ENCODE results near the gene ZSCAN5B.
"Not testable (repeated sequence)": the region's sequence is repeated elsewhere in the genome, so short reads cannot be mapped to it uniquely, and the experiment has no call there.

ZSCAN5B gene, protein sequence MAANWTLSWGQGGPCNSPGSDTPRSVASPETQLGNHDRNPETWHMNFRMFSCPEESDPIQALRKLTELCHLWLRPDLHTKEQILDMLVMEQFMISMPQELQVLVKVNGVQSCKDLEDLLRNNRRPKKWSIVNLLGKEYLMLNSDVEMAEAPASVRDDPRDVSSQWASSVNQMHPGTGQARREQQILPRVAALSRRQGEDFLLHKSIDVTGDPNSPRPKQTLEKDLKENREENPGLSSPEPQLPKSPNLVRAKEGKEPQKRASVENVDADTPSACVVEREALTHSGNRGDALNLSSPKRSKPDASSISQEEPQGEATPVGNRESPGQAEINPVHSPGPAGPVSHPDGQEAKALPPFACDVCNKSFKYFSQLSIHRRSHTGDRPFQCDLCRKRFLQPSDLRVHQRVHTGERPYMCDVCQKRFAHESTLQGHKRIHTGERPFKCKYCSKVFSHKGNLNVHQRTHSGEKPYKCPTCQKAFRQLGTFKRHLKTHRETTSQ

DNA sequence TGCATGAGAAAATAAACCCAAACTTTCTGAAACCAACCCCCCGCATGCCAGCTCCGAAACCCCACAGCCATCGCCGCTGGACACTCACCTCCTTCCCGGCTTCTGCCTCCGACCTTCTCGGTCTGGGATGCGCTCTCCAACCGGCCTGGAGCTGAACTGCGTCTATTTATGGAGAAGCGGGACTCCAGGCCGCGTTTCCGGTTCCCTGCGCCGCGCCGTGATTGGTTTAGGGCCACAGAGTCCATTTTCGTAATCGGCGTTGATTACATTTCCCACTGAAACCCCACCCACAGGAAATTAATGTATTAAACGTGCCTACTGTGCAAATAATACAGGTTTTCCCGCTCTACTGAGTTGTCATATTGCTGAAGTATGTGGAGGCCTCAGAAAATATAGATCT, at the start of gene ZSCAN5B:
TSS of gene ZSCAN5B (minus strand) at position 138 of the 400 bp plus-strand sequence. CDS start 4,731 bp downstream, outside the sequence.
- DNase-seq (ENCODE audit: low read depth) = not testable (repeated sequence)

- DNase-seq (ENCODE audit: low read depth) = not testable (repeated sequence)
These were observed 48.2 kb upstream of the ZSCAN5B start for GRCh38 chr19:56245764-56246163.

- peak; percentile 9 for DNase-seq (ENCODE audit: low read depth)
These were observed 47.6 kb upstream of the ZSCAN5B start for GRCh38 chr19:56245121-56245740.

DNA sequence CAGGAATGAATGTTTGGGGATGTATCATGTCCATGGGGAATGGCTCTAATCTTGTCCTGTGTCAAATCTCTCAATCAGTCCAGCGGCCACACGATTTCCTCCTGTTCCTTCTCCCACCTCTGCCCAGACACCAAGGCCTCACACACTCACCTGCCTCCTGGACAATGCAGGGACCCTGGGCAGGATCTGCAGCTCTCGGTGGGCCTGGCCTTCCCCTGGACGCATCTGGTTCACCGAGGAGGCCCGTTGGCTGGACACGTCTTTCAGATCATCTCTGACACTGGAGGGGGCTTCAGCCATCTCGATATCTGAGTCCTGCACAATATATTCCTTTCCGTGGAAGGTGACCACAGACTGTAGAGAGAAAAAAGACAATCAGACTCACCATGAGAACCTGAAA, 25.9 kb upstream of the ZSCAN5B start:
- no peak for DNase-seq (ENCODE audit: low read depth)

DNA sequence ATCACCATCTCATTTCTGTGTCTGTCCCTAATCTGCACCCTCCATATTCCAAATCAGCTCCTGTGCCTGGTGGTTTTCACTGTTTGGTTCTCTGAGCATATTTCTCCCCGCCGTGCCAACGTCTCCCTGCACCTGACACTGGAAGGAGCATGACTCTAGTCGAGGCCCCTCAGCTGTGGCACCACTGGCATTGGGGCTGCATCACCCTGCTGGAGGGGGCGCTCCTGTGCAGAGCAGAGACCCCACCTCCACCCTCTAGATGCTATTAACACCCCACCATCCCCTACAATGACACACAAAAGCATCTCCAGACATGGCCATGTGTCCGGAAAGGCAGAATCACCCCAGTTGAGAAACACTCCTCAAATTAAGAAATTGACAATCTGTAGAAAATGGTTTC, 25.3 kb upstream of the ZSCAN5B start:
- no peak for DNase-seq (ENCODE audit: low read depth)

DNA sequence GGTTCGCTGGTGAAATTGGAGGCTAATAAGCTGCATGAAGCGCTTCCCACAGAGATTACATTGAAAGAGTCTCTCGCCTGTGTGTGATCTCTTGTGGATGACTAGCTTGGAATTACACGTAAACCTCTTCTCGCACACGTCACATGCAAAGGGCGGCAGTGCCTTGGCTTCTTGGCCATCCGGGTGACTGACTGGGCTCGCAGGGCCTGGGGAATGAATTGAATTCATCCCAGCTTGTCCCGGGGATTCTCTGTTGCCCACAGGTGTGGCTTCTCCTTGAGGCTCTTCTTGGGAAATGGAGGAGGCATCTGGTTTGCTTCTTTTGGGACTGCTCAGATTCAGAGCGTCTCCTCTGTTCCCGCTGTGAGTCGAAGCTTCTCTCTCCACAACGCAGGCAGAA, 24.3 kb upstream of the ZSCAN5B start:
- DNase-seq (ENCODE audit: low read depth) = no peak

DNA sequence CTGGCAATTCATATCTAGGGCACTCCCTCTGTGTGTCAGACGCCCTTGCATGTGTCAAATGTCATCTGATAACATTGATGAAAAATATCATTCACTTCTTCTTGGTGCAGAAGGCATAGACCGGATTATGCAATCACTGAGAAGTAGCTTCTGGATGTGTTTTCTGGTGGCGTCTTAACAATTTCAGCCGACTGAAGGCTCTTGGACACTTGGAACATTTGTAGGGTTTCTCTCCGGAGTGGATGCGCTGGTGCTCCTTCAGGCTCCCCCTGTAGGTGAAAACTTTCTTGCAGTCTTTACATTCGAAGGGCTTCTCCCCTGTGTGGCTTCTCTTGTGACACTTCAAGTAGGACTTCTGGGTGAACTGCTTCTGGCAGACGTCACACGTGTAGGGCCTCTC, 23.9 kb upstream of the ZSCAN5B start:
- DNase-seq (ENCODE audit: low read depth) = peak; percentile 3

GRCh38 chr19:56218961-56219360, 21.4 kb upstream of the ZSCAN5B start:
- DNase-seq (ENCODE audit: low read depth) = no peak

- peak; percentile 13 for DNase-seq (ENCODE audit: low read depth)
These were observed 19.7 kb upstream of the ZSCAN5B start for GRCh38 chr19:56217039-56217949.

DNA sequence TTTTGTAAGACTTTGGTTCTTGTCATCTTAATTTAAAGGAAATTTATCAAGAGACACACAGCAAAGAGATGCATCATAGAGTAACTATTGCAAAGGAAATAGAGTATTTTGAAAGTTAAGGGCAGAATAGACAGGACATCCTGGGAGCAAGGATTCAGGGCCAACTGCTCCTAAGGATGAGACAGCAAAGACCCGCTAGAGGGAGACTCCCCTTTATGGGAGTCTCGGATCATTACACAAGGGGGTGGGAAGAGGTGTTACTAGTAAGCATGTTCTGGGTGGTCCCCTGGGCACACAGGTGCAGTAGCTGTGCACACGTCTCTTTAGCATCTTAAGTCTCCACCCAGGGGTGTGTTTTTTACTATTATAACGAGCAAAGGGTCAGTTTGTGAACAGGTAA, 14.1 kb upstream of the ZSCAN5B start:
- no peak for DNase-seq (ENCODE audit: low read depth)

DNA sequence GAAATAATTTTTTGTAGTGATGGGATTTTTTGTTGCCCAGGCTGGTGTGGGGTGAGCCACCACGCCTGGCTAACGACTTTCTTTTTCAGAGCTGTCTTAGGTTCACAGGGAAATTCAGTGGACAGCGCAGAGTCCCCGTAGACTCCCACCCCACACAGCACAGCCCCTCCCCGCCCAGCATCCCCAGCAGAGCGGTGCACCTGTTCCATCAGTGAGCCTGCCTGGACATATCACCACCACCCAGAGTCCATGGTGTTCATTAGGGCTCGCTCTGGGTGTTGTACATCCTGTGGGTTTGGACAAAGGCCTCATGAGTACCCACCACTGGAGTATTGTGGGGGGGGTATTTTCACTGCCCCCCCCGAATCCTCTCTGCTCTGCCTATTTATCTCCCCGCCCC, 12.5 kb upstream of the ZSCAN5B start:
- DNase-seq (ENCODE audit: low read depth) = not testable (repeated sequence)

GRCh38 chr19:56209091-56209490, 11.5 kb upstream of the ZSCAN5B start:
- DNase-seq (ENCODE audit: low read depth) = no peak

- not testable (repeated sequence) for DNase-seq (ENCODE audit: low read depth)
These were observed 10.0 kb upstream of the ZSCAN5B start for GRCh38 chr19:56207581-56207980.

DNA sequence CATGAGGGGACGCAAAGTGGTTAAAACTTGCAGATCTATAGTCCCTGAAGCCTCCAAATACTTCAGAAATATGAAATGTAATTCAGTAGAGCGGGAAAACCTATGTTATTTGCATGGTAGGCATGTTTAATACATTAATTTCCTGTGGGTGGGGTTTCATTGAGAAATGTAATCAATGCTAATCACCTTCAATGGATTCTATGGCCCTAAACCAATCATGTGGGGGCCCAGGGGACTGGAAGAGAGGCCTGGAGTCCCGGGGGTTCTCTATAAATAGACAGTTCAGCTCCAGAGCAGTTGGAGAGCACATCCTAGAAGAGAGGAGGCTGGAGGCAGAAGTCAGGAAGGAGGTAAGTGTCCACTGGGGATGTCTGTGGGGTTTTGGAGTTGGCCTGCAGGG, 4.4 kb upstream of the ZSCAN5B start, which contains the start of gene ZSCAN5C:
TSS of gene ZSCAN5C (plus strand) at position 301 of the 400 bp plus-strand sequence. CDS start 3,641 bp downstream, outside the sequence.
- no peak for DNase-seq (ENCODE audit: low read depth)

DNA sequence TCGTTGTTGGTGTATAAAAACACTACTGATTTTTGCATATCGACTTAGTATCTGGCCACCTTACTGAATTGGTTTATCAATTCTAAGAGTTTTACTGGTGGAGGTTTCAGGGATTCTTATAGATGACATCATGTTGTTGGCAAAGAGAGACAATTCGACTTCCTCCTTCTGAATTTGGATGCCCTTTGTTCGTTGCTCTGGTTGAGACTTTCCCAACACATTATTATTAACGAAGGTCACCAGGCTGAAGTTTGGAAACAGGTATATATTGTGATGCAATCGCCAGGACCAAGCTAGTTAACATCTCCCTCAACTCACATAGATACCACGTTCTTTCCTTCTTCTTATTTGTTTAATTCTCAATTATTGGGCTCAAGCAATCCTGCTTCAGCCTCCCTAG, 2.1 kb upstream of the ZSCAN5B start:
- DNase-seq (ENCODE audit: low read depth) = no peak

DNA sequence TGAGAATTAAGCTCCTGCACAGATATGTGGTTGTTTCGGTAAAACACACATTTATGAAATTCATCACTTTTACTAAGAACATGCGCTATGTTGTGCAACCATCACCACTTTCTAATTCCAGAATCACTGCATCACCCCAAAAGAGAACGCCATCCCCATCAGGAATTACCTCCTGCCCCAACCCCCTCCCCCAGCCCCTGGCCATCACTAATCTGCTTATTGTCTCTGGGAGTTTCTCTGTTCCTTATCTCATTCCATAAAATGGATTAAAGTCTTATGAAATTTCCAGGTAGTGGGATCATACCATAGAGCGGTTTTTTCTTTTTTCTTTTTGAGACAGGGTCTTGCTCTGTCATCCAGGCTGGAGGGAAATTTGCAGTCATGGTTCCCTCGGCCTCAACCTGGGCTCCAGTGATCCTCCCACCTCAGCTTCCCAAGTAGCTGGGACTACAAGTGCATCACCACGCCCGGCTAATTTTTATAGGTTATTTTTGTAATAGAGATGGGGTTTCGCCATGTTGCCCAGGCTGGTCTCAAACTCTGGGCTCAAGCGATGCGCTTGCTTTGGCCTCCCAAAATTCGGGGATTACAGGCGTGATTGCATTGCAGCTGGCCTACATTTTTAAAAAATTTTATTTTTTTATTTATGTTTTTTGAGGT, 3.5 kb downstream of the ZSCAN5B start:
- DNase-seq (ENCODE audit: low read depth) = no peak

GRCh38 chr19:56191711-56192110, 5.9 kb downstream of the ZSCAN5B start:
- no peak for DNase-seq (ENCODE audit: low read depth)

GRCh38 chr19:56191115-56191514, 6.5 kb downstream of the ZSCAN5B start:
- DNase-seq (ENCODE audit: low read depth) = no peak

DNA sequence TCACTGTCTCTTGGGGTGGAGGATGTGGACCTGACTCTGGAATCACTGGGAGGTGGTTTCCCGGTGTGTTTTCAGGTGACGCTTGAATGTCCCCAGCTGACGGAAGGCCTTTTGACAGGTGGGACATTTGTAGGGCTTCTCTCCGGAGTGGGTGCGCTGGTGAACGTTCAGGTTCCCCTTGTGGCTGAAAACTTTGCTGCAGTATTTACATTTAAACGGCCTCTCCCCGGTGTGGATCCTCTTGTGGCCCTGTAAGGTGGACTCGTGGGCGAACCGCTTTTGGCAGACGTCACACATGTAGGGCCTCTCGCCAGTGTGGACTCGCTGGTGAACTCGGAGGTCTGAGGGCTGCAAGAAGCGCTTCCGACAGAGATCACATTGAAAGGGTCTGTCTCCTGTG, 7.8 kb downstream of the ZSCAN5B start:
- DNase-seq (ENCODE audit: low read depth) = no peak

- no peak for DNase-seq (ENCODE audit: low read depth)
These were observed 19.9 kb downstream of the ZSCAN5B start for GRCh38 chr19:56177564-56178243.

- DNase-seq (ENCODE audit: low read depth) = no peak
These were observed 20.7 kb downstream of the ZSCAN5B start for GRCh38 chr19:56176881-56177280.
